Measurements from ENCODE around the gene OTOL1.

Gene OTOL1

DNA sequence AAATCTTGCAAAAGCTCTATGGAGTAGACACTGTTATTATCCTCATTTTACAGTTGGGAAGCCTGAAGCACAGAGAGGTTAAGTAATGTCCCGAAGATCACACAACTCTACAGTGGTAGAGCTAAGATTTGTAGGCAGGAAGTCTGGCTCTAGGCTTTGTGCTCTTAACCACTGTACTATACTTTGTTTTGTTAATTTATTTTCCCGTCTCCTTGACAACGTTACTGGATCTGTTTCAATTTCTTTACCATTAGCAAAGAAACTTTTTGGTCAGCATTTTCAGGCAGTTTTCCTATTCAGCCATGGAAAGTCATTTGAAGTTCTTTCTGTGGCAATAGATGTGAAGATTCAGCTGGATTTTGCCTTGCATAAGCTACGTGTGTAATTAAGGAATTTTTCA, 51.7 kb downstream of the OTOL1 start:
- no peak for TF ChIP-seq MYC (IDR thresholded peaks at IDR 0.05; ENCODE audit: low read depth, low read length)
- TF ChIP-seq, protein P1, sequence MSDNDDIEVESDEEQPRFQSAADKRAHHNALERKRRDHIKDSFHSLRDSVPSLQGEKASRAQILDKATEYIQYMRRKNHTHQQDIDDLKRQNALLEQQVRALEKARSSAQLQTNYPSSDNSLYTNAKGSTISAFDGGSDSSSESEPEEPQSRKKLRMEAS (IDR thresholded peaks at IDR 0.05; ENCODE audit: low read depth, low read length), result no peak
- no peak for TF ChIP-seq POLR2A (IDR thresholded peaks at IDR 0.05; ENCODE audit: extremely low read depth, insufficient read length)
- TF ChIP-seq, protein P2, sequence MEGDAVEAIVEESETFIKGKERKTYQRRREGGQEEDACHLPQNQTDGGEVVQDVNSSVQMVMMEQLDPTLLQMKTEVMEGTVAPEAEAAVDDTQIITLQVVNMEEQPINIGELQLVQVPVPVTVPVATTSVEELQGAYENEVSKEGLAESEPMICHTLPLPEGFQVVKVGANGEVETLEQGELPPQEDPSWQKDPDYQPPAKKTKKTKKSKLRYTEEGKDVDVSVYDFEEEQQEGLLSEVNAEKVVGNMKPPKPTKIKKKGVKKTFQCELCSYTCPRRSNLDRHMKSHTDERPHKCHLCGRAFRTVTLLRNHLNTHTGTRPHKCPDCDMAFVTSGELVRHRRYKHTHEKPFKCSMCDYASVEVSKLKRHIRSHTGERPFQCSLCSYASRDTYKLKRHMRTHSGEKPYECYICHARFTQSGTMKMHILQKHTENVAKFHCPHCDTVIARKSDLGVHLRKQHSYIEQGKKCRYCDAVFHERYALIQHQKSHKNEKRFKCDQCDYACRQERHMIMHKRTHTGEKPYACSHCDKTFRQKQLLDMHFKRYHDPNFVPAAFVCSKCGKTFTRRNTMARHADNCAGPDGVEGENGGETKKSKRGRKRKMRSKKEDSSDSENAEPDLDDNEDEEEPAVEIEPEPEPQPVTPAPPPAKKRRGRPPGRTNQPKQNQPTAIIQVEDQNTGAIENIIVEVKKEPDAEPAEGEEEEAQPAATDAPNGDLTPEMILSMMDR (IDR thresholded peaks at IDR 0.05; ENCODE audit: low read depth, low read length), result no peak
- DNase-seq (ENCODE audit: low read depth), result no peak
- no peak overlapping the region for H3K4me3 ChIP-seq (ENCODE audit: low read depth, low read length)

DNA sequence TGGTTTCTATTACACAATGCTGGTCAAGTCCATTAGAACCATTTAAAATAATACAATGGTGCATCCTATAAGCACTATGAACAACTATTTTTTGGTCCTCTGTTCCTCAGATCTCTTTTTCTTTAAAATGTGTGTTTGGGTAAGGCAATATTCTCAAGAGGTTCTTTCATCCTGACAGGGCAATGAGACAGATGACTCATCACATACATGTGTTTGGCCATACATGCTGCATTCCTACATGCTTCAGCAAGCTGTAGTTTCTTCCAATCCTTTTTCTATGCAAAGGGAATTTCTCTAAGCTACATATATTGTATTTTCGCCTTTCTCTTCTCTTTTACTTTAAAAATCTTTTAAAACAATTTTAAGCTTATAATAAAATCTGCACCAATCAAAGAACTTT, 52.7 kb downstream of the OTOL1 start:
- DNase-seq (ENCODE audit: low read depth), result no peak
- H3K4me3 ChIP-seq (ENCODE audit: low read depth, low read length), result no peak overlapping the region
- TF ChIP-seq, protein P1 (IDR thresholded peaks at IDR 0.05; ENCODE audit: low read depth, low read length), result no peak
- no peak for TF ChIP-seq MYC (IDR thresholded peaks at IDR 0.05; ENCODE audit: low read depth, low read length)
- no peak for TF ChIP-seq POLR2A (IDR thresholded peaks at IDR 0.05; ENCODE audit: extremely low read depth, insufficient read length)
- TF ChIP-seq, protein P2 (IDR thresholded peaks at IDR 0.05; ENCODE audit: low read depth, low read length), result no peak

- TF ChIP-seq, protein P1 (IDR thresholded peaks at IDR 0.05; ENCODE audit: low read depth, low read length), result no peak
- TF ChIP-seq, protein P2 (IDR thresholded peaks at IDR 0.05; ENCODE audit: low read depth, low read length), result no peak
- no peak for TF ChIP-seq MYC (IDR thresholded peaks at IDR 0.05; ENCODE audit: low read depth, low read length)
- DNase-seq (ENCODE audit: low read depth), result no peak
- H3K4me3 ChIP-seq (ENCODE audit: low read depth, low read length), result no peak overlapping the region
These were observed 54.0 kb downstream of the OTOL1 start for GRCh38 chr3:161550491-161551195.

DNA sequence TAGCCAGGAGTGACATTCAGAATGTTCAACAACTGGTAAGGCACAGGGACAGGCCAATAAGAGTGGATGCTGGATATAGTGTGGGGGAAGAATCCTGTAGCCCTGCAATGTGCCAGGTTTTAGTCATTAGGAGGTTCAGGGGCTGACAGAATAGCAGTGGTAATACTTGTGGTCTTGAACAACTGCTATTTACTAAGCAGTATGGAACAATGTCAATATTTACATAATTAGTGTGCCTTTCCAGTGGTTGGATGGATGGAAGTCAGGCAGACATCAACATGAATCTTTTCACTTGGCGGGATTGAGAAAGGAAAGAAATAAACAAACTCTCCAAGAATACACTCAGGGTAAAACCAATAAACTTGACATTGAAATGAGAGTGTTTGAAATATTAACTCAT, 55.1 kb downstream of the OTOL1 start:
- no peak for DNase-seq (ENCODE audit: low read depth)
- TF ChIP-seq, protein P1 (IDR thresholded peaks at IDR 0.05; ENCODE audit: low read depth, low read length), result no peak
- no peak for TF ChIP-seq POLR2A (IDR thresholded peaks at IDR 0.05; ENCODE audit: extremely low read depth, insufficient read length)
- TF ChIP-seq, protein P2 (IDR thresholded peaks at IDR 0.05; ENCODE audit: low read depth, low read length), result no peak
- TF ChIP-seq MYC (IDR thresholded peaks at IDR 0.05; ENCODE audit: low read depth, low read length), result no peak

GRCh38 chr3:161552984-161553560, 56.5 kb downstream of the OTOL1 start:
- no peak overlapping the region for H3K4me3 ChIP-seq (ENCODE audit: low read depth, low read length)
- TF ChIP-seq, protein P2 (IDR thresholded peaks at IDR 0.05; ENCODE audit: low read depth, low read length), result no peak
- TF ChIP-seq POLR2A (IDR thresholded peaks at IDR 0.05; ENCODE audit: extremely low read depth, insufficient read length), result no peak
- TF ChIP-seq, protein P1 (IDR thresholded peaks at IDR 0.05; ENCODE audit: low read depth, low read length), result no peak
- no peak for TF ChIP-seq MYC (IDR thresholded peaks at IDR 0.05; ENCODE audit: low read depth, low read length)
- no peak for DNase-seq (ENCODE audit: low read depth)

More for the DNA sequence above, 55.1 kb downstream of the OTOL1 start:
- H3K4me3 ChIP-seq (ENCODE audit: low read depth, low read length), result no peak overlapping the region
